Endodermal cell (in vitro differentiated cells): ENCODE results near the gene TRERF1. TPM values are rescaled to one million over a fixed set of nuclear protein-coding genes. Genes with fewer than 3 reads are reported as not detected.
A peak's percentile ranks its signal among the peaks of the same experiment; 100 is the strongest.
"Not testable (repeated sequence)": the region's sequence is repeated elsewhere in the genome, so short reads cannot be mapped to it uniquely, and the experiment has no call there.

Experiments used
- DNase-seq: peaks from one replicate; pipeline ENCODE4 v3.0.0-alpha.2; 2017
- H3K27ac ChIP-seq: 2 replicates; pipeline ENCODE4 v1.5.1; 2013; ENCODE audit warnings: mild to moderate bottlenecking, low read depth, low read length, moderate library complexity
- H3K27me3 ChIP-seq: 2 replicates; pipeline ENCODE4 v1.6.1; 2013; ENCODE audit warnings: mild to moderate bottlenecking, low read length, moderate library complexity; ENCODE audit not compliant: insufficient read depth, control insufficient read depth, poor library complexity, severe bottlenecking
- H3K36me3 ChIP-seq: 2 replicates; pipeline ENCODE4 v1.7.0; 2013; ENCODE audit warnings: mild to moderate bottlenecking, low read length, moderate library complexity; ENCODE audit not compliant: control insufficient read depth, insufficient read depth
- H3K4me1 ChIP-seq: one replicate; pipeline ENCODE4 v1.7.0; 2013; ENCODE audit warnings: low read length; ENCODE audit not compliant: control insufficient read depth, insufficient read depth
- H3K4me3 ChIP-seq: 2 replicates; pipeline ENCODE4 v1.5.1; 2013; ENCODE audit warnings: mild to moderate bottlenecking, low read length, moderate library complexity
- H3K9ac ChIP-seq: 2 replicates; pipeline ENCODE4 v1.6.1; 2013; ENCODE audit warnings: mild to moderate bottlenecking, low read length, moderate library complexity; ENCODE audit not compliant: poor library complexity, severe bottlenecking; ENCODE audit errors: extremely low read depth
- H3K9me3 ChIP-seq: 2 replicates; pipeline ENCODE4 v1.6.1; 2013; ENCODE audit warnings: mild to moderate bottlenecking, low read length, moderate library complexity; ENCODE audit not compliant: control insufficient read depth
- H3K27ac Mint-ChIP-seq: 2 replicates; pipeline ENCODE4 v1.8.0; 2020; ENCODE audit warnings: mixed read lengths
- H3K27me3 Mint-ChIP-seq: 2 replicates; pipeline ENCODE4 v1.8.0; 2021; ENCODE audit warnings: mild to moderate bottlenecking, mixed read lengths; ENCODE audit not compliant: insufficient read depth
- H3K36me3 Mint-ChIP-seq: 2 replicates; pipeline ENCODE4 v1.8.0; 2020; ENCODE audit warnings: low read depth, mixed read lengths
- H3K4me1 Mint-ChIP-seq: 2 replicates; pipeline ENCODE4 v1.8.0; 2020; ENCODE audit warnings: mixed read lengths
- H3K4me3 Mint-ChIP-seq: 2 replicates; pipeline ENCODE4 v1.8.0; 2020; ENCODE audit warnings: mild to moderate bottlenecking, moderate library complexity, mixed read lengths
- H3K9me3 Mint-ChIP-seq: 2 replicates; pipeline ENCODE4 v1.8.0; 2020; ENCODE audit warnings: mild to moderate bottlenecking, mixed read lengths
- CTCF ChIP-seq: fragments of 200-600 bp; sonication (generic); conservative IDR thresholded peaks from 2 replicates; pipeline ENCODE4 v1.5.0; 2021; ENCODE audit warnings: antibody characterized with exemption, mild to moderate bottlenecking
- WGBS, 2 experiments: methylation state at CpG; one replicate each; pipeline versions ENCODE4 v1.1.5 to v1.1.7; 2013; ENCODE audit warnings: missing lambda C conversion rate in 2 of 2, mixed read lengths in 1 of 2; ENCODE audit not compliant: insufficient coverage in 1 of 2, insufficient read length in 1 of 2; 5-methylcytosine and 5-hydroxymethylcytosine counted together
- total RNA-seq, 2 donors: library from RNA; stranded (reverse); fragmentation: NEBNext Ultra II Directional in 1 of 2; extraction: Animal tissue kit (Norgen Biotek cat#: 25700) in 1 of 2; gene quantifications; 2 replicates in 1 of 2; 3 replicates in 1 of 2; pipeline ENCODE4 v1.2.1, GENCODE V29; 2021

Gene TRERF1
- total RNA-seq, 2 donors from 2014 or later = 4.7 to 5.3 TPM

GRCh38 chr6:42331019-42331418 lies 120.7 kb downstream of the TRERF1 start:
- Mint-ChIP-seq H3K4me3 (no peak overlapping the region), H3K36me3 (no peaks in the 10 kb centered on the region), H3K27me3 (no peaks in the 10 kb centered on the region), H3K4me1 (no peaks in the 10 kb centered on the region), H3K9me3 (no peaks in the 10 kb centered on the region), H3K27ac (no peak overlapping the region)
- H3K36me3 ChIP-seq = no peaks in the 10 kb centered on the region
- no peaks in the 10 kb centered on the region for H3K9me3 ChIP-seq
- 90 to 100% methylated on average over 3 to 4 of the region's 4 CpGs for WGBS, 2 experiments
- H3K27me3 ChIP-seq = no peaks in the 10 kb centered on the region
- no peaks in the 10 kb centered on the region for H3K4me1 ChIP-seq
- no peak for DNase-seq
- TF ChIP-seq CTCF = no peak
- H3K4me3 ChIP-seq = no peak overlapping the region
- H3K27ac ChIP-seq = no peak overlapping the region
- no peak overlapping the region for H3K9ac ChIP-seq

GRCh38 chr6:42326248-42326647 lies 125.5 kb downstream of the TRERF1 start:
- H3K4me1 ChIP-seq = no peaks in the 10 kb centered on the region
- no peak overlapping the region for H3K27ac ChIP-seq
- no peak overlapping the region for H3K4me3 ChIP-seq
- TF ChIP-seq CTCF = no peak
- no peaks in the 10 kb centered on the region for H3K36me3 ChIP-seq
- H3K4me1 Mint-ChIP-seq = peaks cover 2% of the 10 kb centered on the region
- H3K9me3 Mint-ChIP-seq = peaks cover 6% of the 10 kb centered on the region
- no peak overlapping the region for H3K27ac Mint-ChIP-seq
- H3K36me3 Mint-ChIP-seq = no peaks in the 10 kb centered on the region
- no peak overlapping the region for H3K9ac ChIP-seq
- H3K9me3 ChIP-seq = no peaks in the 10 kb centered on the region
- H3K27me3 ChIP-seq = no peaks in the 10 kb centered on the region
- 100% methylated on average over 2 of the region's 2 CpGs; no CpG with 5 or more reads in 1 of the 2 experiments for WGBS, 2 experiments
- H3K4me3 Mint-ChIP-seq = no peak overlapping the region
- DNase-seq = no peak
- no peaks in the 10 kb centered on the region for H3K27me3 Mint-ChIP-seq

- H3K4me3 ChIP-seq, H3K4me1 Mint-ChIP-seq, DNase-seq, H3K36me3 ChIP-seq, H3K27me3 Mint-ChIP-seq, H3K9me3 ChIP-seq, H3K4me1 ChIP-seq, H3K4me3 Mint-ChIP-seq, H3K9me3 Mint-ChIP-seq, H3K9ac ChIP-seq, H3K27ac ChIP-seq, H3K27me3 ChIP-seq, H3K27ac Mint-ChIP-seq, H3K36me3 Mint-ChIP-seq: not testable (repeated sequence)
- WGBS, 2 experiments = 93% methylated on average over 3 to 5 of the region's 5 CpGs
Observed at GRCh38 chr6:42324656-42325324, 126.9 kb downstream of the TRERF1 start.

- H3K36me3 Mint-ChIP-seq = no peaks in the 10 kb centered on the region
- DNase-seq = peak; percentile 88
- Histone ChIP-seq H3K27ac (no peak overlapping the region), H3K27me3 (no peaks in the 10 kb centered on the region), H3K36me3 (no peaks in the 10 kb centered on the region), H3K4me1 (no peaks in the 10 kb centered on the region), H3K9me3 (no peaks in the 10 kb centered on the region), H3K4me3 (no peak overlapping the region), H3K9ac (no peak overlapping the region)
- peaks cover 2% of the 10 kb centered on the region for H3K4me1 Mint-ChIP-seq
- WGBS, 2 experiments = 49% methylated on average over 2 of the region's 2 CpGs; no CpG with 5 or more reads in 1 of the 2 experiments
- H3K27me3 Mint-ChIP-seq = no peaks in the 10 kb centered on the region
- no peak overlapping the region for H3K27ac Mint-ChIP-seq
- TF ChIP-seq CTCF = peak; percentile 80
- H3K4me3 Mint-ChIP-seq = no peak overlapping the region
- H3K9me3 Mint-ChIP-seq = peaks cover 6% of the 10 kb centered on the region
Observed at GRCh38 chr6:42322676-42323075, 129.1 kb downstream of the TRERF1 start.
